Fibroblast of pulmonary artery (primary cell): Measurements from ENCODE around the gene OLR1.
"Not testable (repeated sequence)": the region's sequence is repeated elsewhere in the genome, so short reads cannot be mapped to it uniquely, and the experiment has no call there.

Source experiments
- DNase-seq: peaks from one replicate; pipeline ENCODE4 v3.0.0-alpha.2; 2010; ENCODE audit warnings: low read depth
- H3K4me3 ChIP-seq: replicated peaks from 2 replicates; pipeline ENCODE4 v1.5.1; 2011; ENCODE audit warnings: low read depth, mild to moderate bottlenecking, control low read depth, low read length, moderate library complexity
- CTCF ChIP-seq: IDR thresholded peaks from 2 replicates; pipeline ENCODE4 v1.5.1; 2011; ENCODE audit warnings: mild to moderate bottlenecking, control low read depth, low read length, inconsistent platforms; ENCODE audit errors: missing control alignments

OLR1 gene

GRCh38 chr12:10189653-10190052, 17.7 kb upstream of the OLR1 start:
- TF ChIP-seq CTCF: no peak
- no peak overlapping the region for H3K4me3 ChIP-seq
- peak; percentile 7 for DNase-seq

DNA sequence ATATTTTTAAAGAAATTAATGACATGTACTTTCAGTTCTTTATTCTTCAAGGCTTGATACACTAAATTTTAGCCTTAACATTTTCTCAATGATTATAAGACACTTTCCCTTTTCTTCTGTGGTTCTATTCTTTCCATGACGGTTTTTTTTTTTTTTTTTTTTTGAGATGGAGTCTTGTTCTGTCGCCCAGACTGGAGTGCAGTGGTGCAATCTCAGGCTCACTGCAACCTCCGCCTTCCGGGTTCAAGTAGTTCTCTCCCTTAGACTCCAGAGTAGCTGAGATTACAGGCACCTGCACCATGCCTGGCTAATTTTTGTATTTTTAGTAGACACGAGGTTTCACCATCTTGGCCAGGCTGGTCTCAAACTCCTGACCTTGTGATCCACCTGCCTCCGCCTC, 15.0 kb upstream of the OLR1 start:
- not testable (repeated sequence) for H3K4me3 ChIP-seq, DNase-seq

- H3K4me3 ChIP-seq: no peak overlapping the region
- DNase-seq: no peak
- TF ChIP-seq CTCF: no peak
Observed at GRCh38 chr12:10186299-10186698, 14.4 kb upstream of the OLR1 start.

GRCh38 chr12:10184261-10184843, 12.4 kb upstream of the OLR1 start:
- peak; percentile 56 for DNase-seq
- H3K4me3 ChIP-seq: no peak overlapping the region
- TF ChIP-seq CTCF: no peak

DNA sequence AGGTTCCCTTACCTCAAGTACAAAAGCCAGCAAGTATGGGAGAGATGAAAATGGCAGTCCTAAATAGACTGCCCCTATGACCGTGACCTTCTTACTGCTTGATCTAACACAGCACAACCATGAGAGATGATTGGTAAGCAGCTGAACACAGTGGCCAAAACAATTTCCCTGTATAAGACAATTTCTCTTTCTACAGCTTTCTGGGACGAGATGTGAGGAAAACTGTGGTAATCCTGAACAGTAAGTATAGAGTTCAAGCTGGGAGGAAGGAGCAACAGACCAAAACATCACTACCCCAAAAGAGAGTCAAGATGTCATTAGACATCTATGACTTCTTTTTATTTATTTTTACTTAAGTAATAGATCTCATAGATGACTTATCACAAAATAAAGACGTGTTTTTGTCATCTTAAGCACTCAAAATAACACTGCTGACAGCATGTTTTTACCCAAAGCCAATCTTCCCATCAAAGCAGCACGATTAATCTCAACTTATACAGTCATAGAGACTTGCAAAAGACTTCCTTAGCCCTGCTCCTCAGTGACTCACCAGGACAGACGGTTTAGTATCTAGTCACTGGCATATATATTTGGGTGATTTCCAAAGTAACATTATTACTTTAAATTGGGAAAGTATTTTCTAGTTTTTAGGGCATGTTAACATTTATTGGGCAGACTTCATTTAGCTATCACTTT, 10.6 kb upstream of the OLR1 start:
- TF ChIP-seq CTCF: no peak
- peak; percentile 52 for DNase-seq
- no peak overlapping the region for H3K4me3 ChIP-seq

GRCh38 chr12:10179776-10180181, 7.8 kb upstream of the OLR1 start:
- TF ChIP-seq CTCF: no peak
- no peak overlapping the region for H3K4me3 ChIP-seq
- DNase-seq: no peak

- no peak for DNase-seq
- TF ChIP-seq CTCF: no peak
- H3K4me3 ChIP-seq: no peak within 1 kb of the TSS
Observed at GRCh38 chr12:10178821-10179220, 6.9 kb upstream of the OLR1 start, which contains the start of gene TMEM52B. TSS of gene TMEM52B (plus strand) at chr12:10179032. CDS start at chr12:10179575, 543 bp downstream.
